Choroid plexus epithelial cell (primary cell): ENCODE measurements around the gene EIF3M.

Experiments
- DNase-seq: peaks from one replicate; pipeline ENCODE4 v3.0.0-alpha.2; 2010; ENCODE audit warnings: low read depth
- H3K4me3 ChIP-seq: 2 replicates; pipeline ENCODE4 v1.5.1; 2011; ENCODE audit warnings: low read depth, mild to moderate bottlenecking, control low read depth, low read length, moderate library complexity
- CTCF ChIP-seq: conservative IDR thresholded peaks from 2 replicates; pipeline ENCODE4 v1.5.1; 2011; ENCODE audit warnings: low read depth, mild to moderate bottlenecking, control low read depth, inconsistent platforms, low read length, moderate library complexity

EIF3M gene

DNA sequence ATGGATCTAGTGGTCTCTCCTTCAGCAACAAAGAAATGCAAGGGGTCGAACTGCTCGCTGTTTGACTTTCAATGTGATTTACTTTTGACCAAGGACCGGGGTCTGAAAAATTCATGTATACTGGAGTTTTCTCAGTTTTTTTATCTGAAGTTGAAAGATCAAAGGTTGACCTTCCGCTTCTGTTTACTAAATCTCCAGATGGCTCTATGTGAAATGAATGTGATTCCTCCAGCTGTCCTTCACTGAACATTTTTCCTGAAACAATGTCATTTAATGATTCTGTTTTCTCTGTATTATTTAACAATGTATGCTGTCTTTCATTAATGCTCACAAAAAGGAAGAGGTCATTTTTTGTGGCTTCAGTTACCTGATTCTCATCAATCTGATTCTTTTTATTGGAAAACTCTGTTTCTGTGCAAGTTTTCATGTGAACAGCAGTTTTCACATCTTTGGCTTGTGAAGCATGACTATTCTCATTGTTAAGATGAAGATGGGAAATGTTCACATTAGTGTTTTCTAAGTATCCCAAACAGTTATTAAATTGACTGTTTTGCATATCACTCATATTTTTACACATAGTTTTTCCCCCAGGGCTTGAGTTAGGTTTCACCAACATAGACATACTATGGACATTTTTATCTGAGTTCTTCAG is 30.0 kb downstream of the EIF3M start:
- DNase-seq, result no peak
- no peak overlapping the region for H3K4me3 ChIP-seq
- TF ChIP-seq CTCF, result no peak

DNA sequence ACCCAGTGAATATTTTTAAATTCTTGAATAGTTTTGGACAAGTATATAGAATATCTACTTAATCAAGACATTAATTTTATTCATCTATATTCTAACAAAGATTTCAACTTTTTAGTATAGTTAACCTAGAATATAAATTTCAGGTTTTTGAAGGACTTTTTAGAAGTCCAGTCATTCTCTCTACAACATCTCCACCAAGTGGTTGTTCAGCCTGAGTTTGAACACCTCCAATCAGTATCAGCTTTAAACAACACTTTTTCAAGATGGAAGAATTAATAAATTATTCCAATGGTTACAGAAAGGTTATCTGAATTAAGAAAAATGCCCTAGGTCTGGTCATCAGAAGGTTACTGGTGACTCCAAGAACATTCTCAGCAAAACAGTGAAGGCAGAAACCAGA is 31.8 kb downstream of the EIF3M start:
- H3K4me3 ChIP-seq, result no peak overlapping the region
- peak; percentile 50 for TF ChIP-seq CTCF
- DNase-seq, result peak; percentile 66

DNA sequence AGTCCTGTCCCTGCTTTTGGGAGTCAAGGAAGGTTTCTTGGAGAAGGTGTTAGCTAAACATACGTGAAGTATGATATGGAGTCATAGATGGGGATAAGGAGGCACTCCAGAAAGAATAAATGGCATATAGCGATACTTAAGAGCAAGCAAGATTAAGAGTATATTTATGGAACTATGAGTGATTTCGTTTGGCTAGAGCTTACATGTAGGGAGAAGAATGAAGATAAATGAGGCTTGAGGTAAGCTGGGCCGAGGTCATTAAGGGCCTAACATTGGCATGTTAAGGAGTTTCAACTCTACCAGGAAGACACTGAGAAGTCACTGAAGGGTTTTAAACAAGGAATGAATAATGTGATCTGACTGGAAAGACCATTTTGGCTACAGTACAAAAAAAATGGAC is 33.3 kb downstream of the EIF3M start:
- no peak for DNase-seq
- H3K4me3 ChIP-seq, result no peak overlapping the region
- no peak for TF ChIP-seq CTCF

DNA sequence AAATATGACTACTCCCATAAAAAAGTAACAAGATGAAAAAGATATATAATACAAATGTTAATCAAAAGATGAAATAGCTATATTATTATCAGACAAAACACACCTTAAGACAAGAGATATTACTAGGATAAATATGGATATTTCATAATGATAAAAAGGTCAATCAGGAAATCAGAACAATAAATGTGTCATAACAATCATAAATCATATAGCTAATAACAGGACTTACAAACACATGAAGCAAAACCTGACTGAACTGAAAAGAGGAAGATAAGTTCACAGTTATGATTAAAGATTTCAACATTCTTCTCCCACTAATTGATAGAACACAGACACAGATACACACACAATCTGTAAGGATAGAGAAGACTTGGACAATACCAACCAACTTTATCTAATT is 47.2 kb downstream of the EIF3M start:
- DNase-seq, result no peak
- H3K4me3 ChIP-seq, result no peak overlapping the region

GRCh38 chr11:32635819-32636218 is 52.2 kb downstream of the EIF3M start:
- TF ChIP-seq CTCF, result no peak
- H3K4me3 ChIP-seq, result no peak overlapping the region
- DNase-seq, result no peak

More for the DNA sequence above, 47.2 kb downstream of the EIF3M start:
- no peak for TF ChIP-seq CTCF

- no peak for DNase-seq
- no peak for TF ChIP-seq CTCF
- H3K4me3 ChIP-seq, result no peak overlapping the region
Measured at GRCh38 chr11:32641361-32641760, 57.7 kb downstream of the EIF3M start.

GRCh38 chr11:32643526-32643925 is 59.9 kb downstream of the EIF3M start:
- TF ChIP-seq CTCF, result no peak
- peak; percentile 17 for DNase-seq
- H3K4me3 ChIP-seq, result no peak overlapping the region
